Heart left ventricle (tissue), 13 donors: ENCODE results near the gene GPX5.

Experiments
- POLR2A ChIP-seq, 2 donors: fragments of 450-650 bp; IDR thresholded peaks; one replicate each; pipeline ENCODE4 v1.6.1; 2017; ENCODE audit warnings: antibody characterized with exemption in 2 of 2, mild to moderate bottlenecking in 2 of 2, moderate library complexity in 2 of 2
- TF ChIP-seq, protein P1 (sequence below), 12 donors: fragments of 200-600 bp; sonication (generic) in 4 of 12; IDR thresholded peaks; one replicate each; pipeline versions ENCODE4 v1.5.0 to v1.8.0; 2018 to 2022; ENCODE audit warnings: antibody characterized with exemption in 12 of 12, mild to moderate bottlenecking in 5 of 12
- donor health status: ischemic (EF 13 %, LVEDD 7.1; RV severe dilation, severe dysfunction).
- donor health status: DM: no; HTN: yes; CAD: no.
- donor health status: DM: no; HTN: no; CAD: no.
- donor health status: ischemic (EF 25% LVEDD 6.9; RV normal size, moderate dysfunction).
- donor health status: ischemic (EF 25% LVEDD 5.7; RV mildly dilated, moderate dysfunction).
- donor health status: ischemic (EF 35%, LVEDD 5.7; RV mildly dilated, moderate dysfunction).
- donor health status: nonischemic (EF 11% LVEDD 7.7; RV severe dilation, severe dysfunction).
- donor health status: DM: yes; HTN: yes; CAD: no.
- donor health status: PGD.
- donor health status: ischemic (EF 29% LVEDD 5.4; RV normal size, mild dysfunction).
- donor health status: nonischemic (EF 23%, LVEDD 6.1; RV moderate dilation, normal function).

DNA sequence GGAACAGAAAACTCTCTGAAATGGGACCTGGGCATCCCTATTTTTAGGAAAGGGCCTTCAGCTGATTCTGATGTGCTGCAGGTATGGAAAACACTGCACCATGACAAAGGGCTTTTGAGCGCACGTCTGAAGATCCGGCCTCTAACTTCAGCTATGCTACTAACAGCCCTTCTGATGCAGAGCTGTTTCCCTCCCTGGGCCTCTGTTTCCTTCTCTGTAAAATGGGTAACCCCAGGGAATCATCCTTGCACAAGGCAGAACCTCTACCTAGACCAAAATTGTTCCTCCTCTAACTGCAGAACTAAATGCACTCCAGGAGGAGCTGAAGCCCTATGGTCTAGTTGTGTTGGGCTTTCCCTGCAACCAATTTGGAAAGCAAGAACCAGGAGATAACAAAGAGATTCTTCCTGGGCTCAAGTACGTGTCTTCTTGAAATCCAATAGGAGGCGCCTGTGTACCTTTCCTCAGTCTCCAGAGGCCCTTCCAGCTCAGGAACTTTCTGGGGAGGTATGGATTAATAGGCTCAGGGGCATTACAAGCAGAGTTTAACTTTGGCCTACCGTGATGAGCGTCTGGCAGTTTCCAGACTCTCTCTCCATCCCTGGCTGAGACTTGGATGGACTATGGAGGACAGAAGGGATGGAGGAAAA is 5.9 kb downstream of the GPX5 start:
- TF ChIP-seq POLR2A (IDR thresholded peaks at IDR 0.05) = no peak
- TF ChIP-seq, protein P1, sequence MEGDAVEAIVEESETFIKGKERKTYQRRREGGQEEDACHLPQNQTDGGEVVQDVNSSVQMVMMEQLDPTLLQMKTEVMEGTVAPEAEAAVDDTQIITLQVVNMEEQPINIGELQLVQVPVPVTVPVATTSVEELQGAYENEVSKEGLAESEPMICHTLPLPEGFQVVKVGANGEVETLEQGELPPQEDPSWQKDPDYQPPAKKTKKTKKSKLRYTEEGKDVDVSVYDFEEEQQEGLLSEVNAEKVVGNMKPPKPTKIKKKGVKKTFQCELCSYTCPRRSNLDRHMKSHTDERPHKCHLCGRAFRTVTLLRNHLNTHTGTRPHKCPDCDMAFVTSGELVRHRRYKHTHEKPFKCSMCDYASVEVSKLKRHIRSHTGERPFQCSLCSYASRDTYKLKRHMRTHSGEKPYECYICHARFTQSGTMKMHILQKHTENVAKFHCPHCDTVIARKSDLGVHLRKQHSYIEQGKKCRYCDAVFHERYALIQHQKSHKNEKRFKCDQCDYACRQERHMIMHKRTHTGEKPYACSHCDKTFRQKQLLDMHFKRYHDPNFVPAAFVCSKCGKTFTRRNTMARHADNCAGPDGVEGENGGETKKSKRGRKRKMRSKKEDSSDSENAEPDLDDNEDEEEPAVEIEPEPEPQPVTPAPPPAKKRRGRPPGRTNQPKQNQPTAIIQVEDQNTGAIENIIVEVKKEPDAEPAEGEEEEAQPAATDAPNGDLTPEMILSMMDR (IDR thresholded peaks at IDR 0.05) = no peak
